Right cardiac atrium (tissue), 5 donors: ENCODE results near the gene MYL7. TPM values are rescaled to one million over a fixed set of nuclear protein-coding genes. Genes with fewer than 3 reads are reported as not detected.

Source experiments
- ATAC-seq, 2 donors: fragments of 200-7000 bp; cut with Tn5 transposase; one replicate each; pipeline versions ENCODE4 v1.8.0 to v1.9.1; 2020; ENCODE audit warnings: moderate library complexity in 2 of 2, mild to moderate bottlenecking in 1 of 2
- DNase-seq, 3 donors: peaks; one replicate each; pipeline ENCODE4 v3.0.0-alpha.2; 2020
- H3K27ac ChIP-seq: one replicate; pipeline ENCODE4 v1.5.1; 2013; ENCODE audit warnings: mild to moderate bottlenecking, low read length, control low read depth, moderate library complexity
- H3K27me3 ChIP-seq: one replicate; pipeline ENCODE4 v1.6.1; 2013; ENCODE audit not compliant: control insufficient read depth, insufficient read depth
- H3K4me1 ChIP-seq: one replicate; pipeline ENCODE4 v1.6.1; 2013; ENCODE audit warnings: low read length; ENCODE audit not compliant: control insufficient read depth, insufficient read depth
- H3K4me3 ChIP-seq: one replicate; pipeline ENCODE4 v1.5.1; 2013; ENCODE audit warnings: low read length, control low read depth
- H3K9me3 ChIP-seq: one replicate; pipeline ENCODE4 v1.6.1; 2013; ENCODE audit warnings: low read length; ENCODE audit not compliant: control insufficient read depth
- WGBS: extraction: QIAGEN DNeasy Blood & Tissue Kit; methylation state at CpG from one replicate; pipeline ENCODE4 v1.1.7; 2013; 5-methylcytosine and 5-hydroxymethylcytosine counted together
- intact Hi-C, 4 donors: fragments of 100-400 bp; cut with DNase I; formaldehyde crosslinking; loops; one replicate each; pipeline versions ENCODE4 v1.11.0 to v1.14.0; 2022 to 2023
- polyA plus RNA-seq: library from polyadenylated mRNA; stranded (reverse); fragments of 200-250 nt; gene quantifications from one replicate; pipeline ENCODE4 v1.2.3, GENCODE V29; 2013
- total RNA-seq, 4 donors: library from RNA; stranded (reverse); fragmentation: NEBNext Ultra II Directional; extraction: Animal tissue kit (Norgen Biotek cat#: 25700); gene quantifications; one replicate each; pipeline ENCODE4 v1.2.1, GENCODE V29; 2021
- donor health status: healthy with polysubstance abuse.
- donor health status: DM: no; HTN: yes; CAD: no.
- donor health status: DM: no; HTN: no; CAD: no.
- donor health status: DM: no; HTN: yes; CAD: no; lungs with severe emphysema.
- donor health status: DM: yes; HTN: yes; CAD: no.

MYL7 gene
- total and polyA plus RNA-seq, 5 donors: 13,263 to 28,570 (median 14,937) TPM

- Histone ChIP-seq H3K27me3 (no peaks in the 10 kb centered on the region), H3K4me3 (no peak overlapping the region), H3K9me3 (no peaks in the 10 kb centered on the region), H3K27ac (peak overlapping the region; percentile 38), H3K4me1 (no peaks in the 10 kb centered on the region)
- DNase-seq (peak; percentile 55 to 87 (median 81)), ATAC-seq (peak; percentile 36 to 61)
- 70% methylated on average over 12 of the region's 12 CpGs for WGBS
- intact Hi-C loops: no loop called here
Observed at GRCh38 chr7:44114586-44115310, 26.4 kb downstream of the MYL7 start.

- H3K4me1 ChIP-seq: no peaks in the 10 kb centered on the region
- no peak overlapping the region for H3K27ac ChIP-seq
- DNase-seq (peak in 1 of 3 donors; percentile 21), ATAC-seq (peak in 1 of 2 donors; percentile 3)
- 80% methylated on average over 24 of the region's 24 CpGs for WGBS
- no peaks in the 10 kb centered on the region for H3K27me3 ChIP-seq
- no peak overlapping the region for H3K4me3 ChIP-seq
- H3K9me3 ChIP-seq: no peaks in the 10 kb centered on the region
- intact Hi-C loops: no loop called here
Observed at GRCh38 chr7:44113764-44114354, 27.3 kb downstream of the MYL7 start.

- Histone ChIP-seq H3K4me1 (no peaks in the 10 kb centered on the region), H3K27me3 (no peaks in the 10 kb centered on the region), H3K4me3 (no peak overlapping the region), H3K27ac (no peak overlapping the region), H3K9me3 (no peaks in the 10 kb centered on the region)
- no peak for ATAC-seq
- intact Hi-C loops: no loop called here
- WGBS: 85% methylated on average over 34 of the region's 34 CpGs
- DNase-seq: peak in 1 of 3 donors; percentile 13
Observed at GRCh38 chr7:44112997-44113763, 28.0 kb downstream of the MYL7 start.

GRCh38 chr7:44112231-44112996 is 28.7 kb downstream of the MYL7 start:
- 70% methylated on average over 41 of the region's 41 CpGs for WGBS
- no peaks in the 10 kb centered on the region for H3K9me3 ChIP-seq
- H3K4me1 ChIP-seq: no peaks in the 10 kb centered on the region
- intact Hi-C loops: no loop called here
- no peak for ATAC-seq
- no peaks in the 10 kb centered on the region for H3K27me3 ChIP-seq
- H3K27ac ChIP-seq: no peak overlapping the region
- no peak overlapping the region for H3K4me3 ChIP-seq
- DNase-seq: peak in 1 of 3 donors; percentile 28

- intact Hi-C loops: no loop called here
- peak in 1 of 3 donors; percentile 24 for DNase-seq
- Histone ChIP-seq H3K27me3 (no peaks in the 10 kb centered on the region), H3K27ac (no peak overlapping the region), H3K9me3 (no peaks in the 10 kb centered on the region), H3K4me1 (no peaks in the 10 kb centered on the region), H3K4me3 (no peak overlapping the region)
- 86% methylated on average over 16 of the region's 16 CpGs for WGBS
- ATAC-seq: no peak
Observed at GRCh38 chr7:44111761-44112160, 29.4 kb downstream of the MYL7 start.

- 69% methylated on average over 27 of the region's 27 CpGs for WGBS
- no peaks in the 10 kb centered on the region for H3K4me1 ChIP-seq
Observed at GRCh38 chr7:44110719-44111635, 30.2 kb downstream of the MYL7 start.

GRCh38 chr7:44109991-44110390 is 31.1 kb downstream of the MYL7 start:
- intact Hi-C loops: no loop called here
- no peaks in the 10 kb centered on the region for H3K4me1 ChIP-seq
- no peaks in the 10 kb centered on the region for H3K27me3 ChIP-seq
- WGBS: 90% methylated on average over 18 of the region's 18 CpGs
- ATAC-seq: no peak
- H3K4me3 ChIP-seq: no peak overlapping the region
- DNase-seq: no peak
- H3K9me3 ChIP-seq: no peaks in the 10 kb centered on the region
- H3K27ac ChIP-seq: no peak overlapping the region

More at GRCh38 chr7:44110719-44111635, 30.2 kb downstream of the MYL7 start:
- peak in 1 of 3 donors; percentile 20 for DNase-seq
- no peaks in the 10 kb centered on the region for H3K27me3 ChIP-seq
- ATAC-seq: no peak
- H3K4me3 ChIP-seq: no peak overlapping the region
- no peaks in the 10 kb centered on the region for H3K9me3 ChIP-seq
- H3K27ac ChIP-seq: no peak overlapping the region
- intact Hi-C loops: no loop called here

- ATAC-seq: no peak
- 82% methylated on average over 21 of the region's 21 CpGs for WGBS
- no peaks in the 10 kb centered on the region for H3K9me3 ChIP-seq
- no peaks in the 10 kb centered on the region for H3K27me3 ChIP-seq
- H3K27ac ChIP-seq: no peak overlapping the region
- H3K4me1 ChIP-seq: no peaks in the 10 kb centered on the region
- H3K4me3 ChIP-seq: no peak overlapping the region
- intact Hi-C loops: no loop called here
- peak; percentile 10 to 70 (median 40) for DNase-seq
Observed at GRCh38 chr7:44108768-44109750, 32.1 kb downstream of the MYL7 start.

- DNase-seq (peak in 1 of 3 donors; percentile 46), ATAC-seq (no peak)
- H3K4me1 ChIP-seq: no peaks in the 10 kb centered on the region
- no peak overlapping the region for H3K27ac ChIP-seq
- no peaks in the 10 kb centered on the region for H3K27me3 ChIP-seq
- H3K4me3 ChIP-seq: no peak overlapping the region
- H3K9me3 ChIP-seq: no peaks in the 10 kb centered on the region
- 90% methylated on average over 21 of the region's 21 CpGs for WGBS
- intact Hi-C loops: no loop called here
Observed at GRCh38 chr7:44107961-44108767, 33.0 kb downstream of the MYL7 start.
